AG10803 (cell line): ENCODE measurements around the gene GDAP1L1.

Source experiments
- DNase-seq: peaks from one replicate; pipeline ENCODE4 v3.0.0; 2010; ENCODE audit warnings: low read depth
- H3K4me3 ChIP-seq: 2 replicates; pipeline ENCODE4 v1.5.1; 2011; ENCODE audit warnings: mild to moderate bottlenecking, low read length, control low read depth
- CTCF ChIP-seq: conservative IDR thresholded peaks from 2 replicates; pipeline ENCODE4 v1.5.1; 2011; ENCODE audit warnings: mild to moderate bottlenecking, low read length, control low read depth, inconsistent platforms

The GDAP1L1 gene

GRCh38 chr20:44273231-44274215, 26.4 kb downstream of the GDAP1L1 start:
- no peak for TF ChIP-seq CTCF
- no peak for DNase-seq
- no peak overlapping the region for H3K4me3 ChIP-seq

- no peak for TF ChIP-seq CTCF
- no peak for DNase-seq
- H3K4me3 ChIP-seq: no peak overlapping the region
Observed at GRCh38 chr20:44274303-44275017, 27.4 kb downstream of the GDAP1L1 start.

DNA sequence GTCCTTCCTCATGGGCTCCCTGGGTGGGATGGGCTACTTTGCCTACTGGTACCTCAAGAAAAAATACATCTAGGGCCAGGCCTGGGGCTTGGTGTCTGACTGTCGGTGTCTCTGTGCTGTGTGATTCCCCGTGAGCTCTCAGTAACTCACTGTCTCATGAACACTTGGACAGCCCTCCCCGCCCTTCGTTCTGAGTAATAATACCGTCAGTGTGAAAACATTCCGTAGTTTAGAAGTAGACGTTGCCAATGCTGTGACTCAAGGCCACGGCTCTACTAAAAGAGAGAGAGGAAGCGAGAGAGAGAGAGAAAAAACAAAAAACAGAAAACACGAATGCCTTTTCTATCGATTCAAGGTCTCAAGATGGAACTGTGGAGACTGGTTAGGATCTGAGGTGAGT, 32.1 kb downstream of the GDAP1L1 start:
- no peak for TF ChIP-seq CTCF
- no peak overlapping the region for H3K4me3 ChIP-seq
- DNase-seq: peak; percentile 76

DNA sequence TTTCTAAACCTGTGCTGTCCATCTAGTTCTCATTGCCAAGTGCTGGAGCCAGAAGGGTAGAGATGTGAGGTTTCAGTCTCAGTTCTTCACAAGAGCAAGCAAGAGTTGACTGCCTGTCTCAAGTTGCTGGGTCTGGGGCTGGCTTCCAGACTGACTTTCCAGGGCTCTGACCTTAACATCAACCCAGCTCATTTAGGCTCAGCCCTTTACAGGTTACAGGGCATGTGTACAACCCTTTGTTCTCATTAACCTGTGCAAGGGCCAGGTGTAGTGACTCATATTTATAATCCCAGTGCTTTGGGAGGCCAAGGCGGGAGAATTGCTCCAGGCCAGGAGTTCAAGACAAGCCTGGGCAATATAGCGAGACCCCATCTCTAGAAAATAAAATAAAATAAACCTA, 33.3 kb downstream of the GDAP1L1 start:
- TF ChIP-seq CTCF: no peak
- DNase-seq: no peak
- H3K4me3 ChIP-seq: no peak overlapping the region

- no peak for DNase-seq
- no peak overlapping the region for H3K4me3 ChIP-seq
- no peak for TF ChIP-seq CTCF
Observed at GRCh38 chr20:44282192-44282591, 35.1 kb downstream of the GDAP1L1 start.

DNA sequence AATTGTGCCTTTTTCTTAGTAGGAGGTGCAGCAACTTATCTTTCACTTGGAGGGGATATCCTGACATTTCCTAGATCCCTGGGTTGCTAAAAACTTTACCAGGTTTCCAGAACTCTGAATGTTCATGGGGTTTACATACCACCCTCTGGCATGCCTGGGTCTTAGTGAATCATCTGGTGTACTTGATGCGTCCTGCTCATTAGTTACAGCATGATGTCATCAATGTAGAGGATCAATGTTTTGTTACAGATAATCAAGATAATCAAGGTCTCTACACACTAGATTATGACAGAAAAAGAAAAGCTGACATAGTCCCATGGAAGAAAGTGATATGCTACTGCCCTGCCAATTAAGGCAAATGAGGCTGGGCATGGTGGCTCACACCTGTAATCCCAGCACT, 36.9 kb downstream of the GDAP1L1 start:
- no peak overlapping the region for H3K4me3 ChIP-seq
- TF ChIP-seq CTCF: no peak
- no peak for DNase-seq
